Activated CD8-positive, alpha-beta memory T cell treated with anti-CD3 and anti-CD28 coated beads for 36 hours (primary cell): ENCODE results near the gene CALHM3. TPM values are rescaled to one million over a fixed set of nuclear protein-coding genes. Genes with fewer than 3 reads are reported as not detected.

ENCODE experiments used
- CTCF ChIA-PET: fragments of 350-600 bp; sonication (Branson Sonifier 250); formaldehyde crosslinking; loops from one replicate; lab custom pipeline; 2021; ENCODE audit warnings: antibody characterized with exemption; lab: Charles Lee
- POLR2A ChIA-PET: fragments of 350-600 bp; sonication (Branson Sonifier 250); formaldehyde crosslinking; loops from one replicate; lab custom pipeline; 2021; ENCODE audit warnings: antibody characterized with exemption; lab: Charles Lee
- total RNA-seq, 2 experiments: library from RNA; stranded (reverse); gene quantifications; one replicate each; pipeline ENCODE4 v1.2.3, GENCODE V29; 2021

CALHM3 gene
- total RNA-seq, 2 experiments from 2014 or later: 0.10 TPM; not detected in 1

GRCh38 chr10:103443475-103444185 lies 35.4 kb downstream of the CALHM3 start:
- CTCF ChIA-PET: no interaction called here

GRCh38 chr10:103442031-103442461 lies 37.0 kb downstream of the CALHM3 start:
- ChIA-PET CTCF (no interaction called here), POLR2A (no interaction called here)

More at GRCh38 chr10:103443475-103444185, 35.4 kb downstream of the CALHM3 start:
- POLR2A ChIA-PET: no interaction called here

- POLR2A ChIA-PET: no interaction called here
- CTCF ChIA-PET: no interaction called here
Observed at GRCh38 chr10:103441611-103442010, 37.4 kb downstream of the CALHM3 start.

- CTCF ChIA-PET: no interaction called here
- POLR2A ChIA-PET: no interaction called here
Observed at GRCh38 chr10:103441206-103441605, 37.8 kb downstream of the CALHM3 start.

- ChIA-PET CTCF (interaction anchor here (1.0 kb wide), 1 partner anchor 36 kb away, joined by 3 read pairs; no protein-coding TSS in a partner anchor), POLR2A (no interaction called here)
Observed at GRCh38 chr10:103440416-103440815, 38.6 kb downstream of the CALHM3 start.

- ChIA-PET POLR2A (interaction anchor here (0.5 kb wide), 1 partner anchor 248 kb away, joined by 5 read pairs; no protein-coding TSS in a partner anchor), CTCF (interaction anchor here (1.0 to 1.4 kb wide), 2 partner anchors 9 to 37 kb away, joined by 3 read pairs; no protein-coding TSS in a partner anchor)
Observed at GRCh38 chr10:103439776-103440175, 39.3 kb downstream of the CALHM3 start.

- ChIA-PET CTCF (interaction anchor here (0.6 to 0.9 kb wide), 2 partner anchors 52 to 111 kb away, joined by 3 read pairs; no protein-coding TSS in a partner anchor), POLR2A (interaction anchor here (0.7 kb wide), 1 partner anchor 115 kb away, joined by 3 read pairs; no protein-coding TSS in a partner anchor)
Observed at GRCh38 chr10:103433858-103434257, 45.2 kb downstream of the CALHM3 start.

- CTCF ChIA-PET: no interaction called here
- POLR2A ChIA-PET: no interaction called here
Observed at GRCh38 chr10:103431902-103432301, 47.1 kb downstream of the CALHM3 start.

- ChIA-PET CTCF (no interaction called here), POLR2A (no interaction called here)
Observed at GRCh38 chr10:103429647-103430046, 49.4 kb downstream of the CALHM3 start.

- ChIA-PET POLR2A (no interaction called here), CTCF (no interaction called here)
Observed at GRCh38 chr10:103428989-103429643, 49.9 kb downstream of the CALHM3 start.

- CTCF ChIA-PET: interaction anchor here (0.6 kb wide), 1 partner anchor 183 kb away, joined by 3 read pairs; no protein-coding TSS in a partner anchor
- POLR2A ChIA-PET: no interaction called here
Observed at GRCh38 chr10:103427866-103428265, 51.2 kb downstream of the CALHM3 start.

- ChIA-PET CTCF (interaction anchor here (2.0 kb wide), 1 partner anchor 28 kb away, joined by 5 read pairs; the partner anchor contains the start of gene CALHM2), POLR2A (no interaction called here)
Observed at GRCh38 chr10:103423748-103424147, 55.3 kb downstream of the CALHM3 start.

Other genes with a start within 250 kb of the CALHM3 start
- gene RPEL1, start 233.4 kb downstream of the CALHM3 start, total RNA-seq: under 1 TPM in 1 of 2 experiments, not detected in 1; 0.08 TPM
- gene INA, start 202.1 kb downstream of the CALHM3 start, total RNA-seq: under 1 TPM; 0.63 to 0.82 TPM
- 10 to 100 TPM; 17.9 to 18.3 TPM for gene PCGF6, start 128.1 kb downstream of the CALHM3 start, total RNA-seq
- gene TAF5, start 111.3 kb downstream of the CALHM3 start, total RNA-seq: 10 to 100 TPM; 12.0 to 12.4 TPM
- 100 to 1,000 TPM; 459 to 475 TPM for gene ATP5MK, start 82.8 kb downstream of the CALHM3 start, total RNA-seq
- gene PDCD11, start 82.6 kb downstream of the CALHM3 start, total RNA-seq: 10 to 100 TPM; 93.4 to 93.7 TPM
- gene CALHM2, start 26.9 kb downstream of the CALHM3 start, total RNA-seq: 10 to 100 TPM; 12.1 to 14.0 TPM
- not detected for gene CALHM1, start 20.3 kb downstream of the CALHM3 start, total RNA-seq
- 1 to 10 TPM; 1.9 to 2.1 TPM for gene NEURL1, start 14.5 kb upstream of the CALHM3 start, total RNA-seq